K562 (cell line): ENCODE data around the gene GMPR. TPM values are rescaled to one million over a fixed set of nuclear protein-coding genes. Genes with fewer than 3 reads are reported as not detected.

Experiments
- ATF7 ChIP-seq: fragments of 450-650 bp; IDR thresholded peaks from 2 replicates; pipeline ENCODE4 v1.7.1; 2014; ENCODE audit warnings: mild to moderate bottlenecking, moderate library complexity
- DMBX1 ChIP-seq: fragments of 250-450 bp; sonication (Bioruptor Pico); IDR thresholded peaks from 2 replicates; pipeline ENCODE4 v1.8.0; 2022; ENCODE audit warnings: inconsistent platforms, mild to moderate bottlenecking, moderate library complexity, borderline replicate concordance
- HMBOX1 ChIP-seq: sonication (generic); IDR thresholded peaks from 2 replicates; pipeline ENCODE4 v1.6.1; 2016
- IRF2 ChIP-seq: sonication (generic); formaldehyde crosslinking; IDR thresholded peaks from 2 replicates; pipeline ENCODE4 v1.8.1; 2022; ENCODE audit warnings: mild to moderate bottlenecking, missing genetic modification reagents
- IRF9 ChIP-seq: fragments of 450-650 bp; IDR thresholded peaks from 2 replicates; pipeline ENCODE4 v1.6.1; 2016; ENCODE audit warnings: missing biosample characterization, missing genetic modification characterization
- MGA ChIP-seq: fragments of 450-650 bp; IDR thresholded peaks from 2 replicates; pipeline ENCODE4 v1.6.1; 2016; ENCODE audit warnings: mild to moderate bottlenecking, moderate library complexity
- ZFP30 ChIP-seq: fragments of 250-450 bp; sonication (Bioruptor Pico); IDR thresholded peaks from 2 replicates; pipeline ENCODE4 v1.8.0; 2022; ENCODE audit warnings: moderate library complexity, mild to moderate bottlenecking, inconsistent platforms, borderline replicate concordance
- ZNF184 ChIP-seq: sonication (generic); formaldehyde crosslinking; IDR thresholded peaks from 2 replicates; pipeline ENCODE4 v1.5.0; 2020; ENCODE audit warnings: missing genetic modification reagents
- polyA plus RNA-seq, 8 experiments: library from polyadenylated mRNA; depleted of rRNA in 4 of 8; stranded (reverse) in 5 of 8; unstranded in 3 of 8; fragments of >200 nt; fragmentation: Nextera tagmentation in 2 of 8; fragmentation: Illumina TruSeq in 1 of 8; extraction: Ambion mirVana in 2 of 8; extraction: Trizol in 1 of 8; gene quantifications; 2 replicates each; pipeline versions ENCODE4 v1.2.1 to v1.2.3, GENCODE V29; 2011 to 2014; ENCODE audit warnings: inconsistent platforms in 1 of 8, missing spikeins in 1 of 8
- total RNA-seq, 7 experiments: library from RNA; depleted of rRNA in 6 of 7; stranded (reverse); fragments of >200 nt in 6 of 7; fragmentation: Illumina TruSeq in 2 of 7; extraction: Trizol in 2 of 7; gene quantifications; 2 replicates each; pipeline versions ENCODE4 v1.2.1 to v1.2.3, GENCODE V29; 2011 to 2021; ENCODE audit warnings: low replicate concordance in 1 of 7
- TF ChIP-seq, protein P1 (sequence below): fragments of 200-800 bp; sonication (Bioruptor generic); IDR thresholded peaks from 2 replicates; pipeline ENCODE4 v1.6.1; 2017; ENCODE audit warnings: missing genetic modification characterization, missing compliant biosample characterization
- TF ChIP-seq, protein P2 (sequence below): fragments of 450-650 bp; formaldehyde crosslinking; IDR thresholded peaks from 2 replicates; pipeline ENCODE4 v1.4.0; 2020; ENCODE audit warnings: mild to moderate bottlenecking, moderate library complexity

GMPR gene
- total and polyA plus RNA-seq, 9 of the 15 experiments (the other 6 are each of a cell fraction or from before 2014, with no cell fraction given): 34.6 to 83.7 (median 49.8) TPM

- TF ChIP-seq MGA: peak; percentile 98
- peak; percentile 92 for TF ChIP-seq DMBX1 (CRISPR knock-in tag)
- 0 out of 2 replicates have a peak, but pooled peaks have one; percentile 66 for TF ChIP-seq IRF9
- TF ChIP-seq, protein P1, sequence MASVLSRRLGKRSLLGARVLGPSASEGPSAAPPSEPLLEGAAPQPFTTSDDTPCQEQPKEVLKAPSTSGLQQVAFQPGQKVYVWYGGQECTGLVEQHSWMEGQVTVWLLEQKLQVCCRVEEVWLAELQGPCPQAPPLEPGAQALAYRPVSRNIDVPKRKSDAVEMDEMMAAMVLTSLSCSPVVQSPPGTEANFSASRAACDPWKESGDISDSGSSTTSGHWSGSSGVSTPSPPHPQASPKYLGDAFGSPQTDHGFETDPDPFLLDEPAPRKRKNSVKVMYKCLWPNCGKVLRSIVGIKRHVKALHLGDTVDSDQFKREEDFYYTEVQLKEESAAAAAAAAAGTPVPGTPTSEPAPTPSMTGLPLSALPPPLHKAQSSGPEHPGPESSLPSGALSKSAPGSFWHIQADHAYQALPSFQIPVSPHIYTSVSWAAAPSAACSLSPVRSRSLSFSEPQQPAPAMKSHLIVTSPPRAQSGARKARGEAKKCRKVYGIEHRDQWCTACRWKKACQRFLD (CRISPR knock-in tag): peak; percentile 89
- TF ChIP-seq, protein P2, sequence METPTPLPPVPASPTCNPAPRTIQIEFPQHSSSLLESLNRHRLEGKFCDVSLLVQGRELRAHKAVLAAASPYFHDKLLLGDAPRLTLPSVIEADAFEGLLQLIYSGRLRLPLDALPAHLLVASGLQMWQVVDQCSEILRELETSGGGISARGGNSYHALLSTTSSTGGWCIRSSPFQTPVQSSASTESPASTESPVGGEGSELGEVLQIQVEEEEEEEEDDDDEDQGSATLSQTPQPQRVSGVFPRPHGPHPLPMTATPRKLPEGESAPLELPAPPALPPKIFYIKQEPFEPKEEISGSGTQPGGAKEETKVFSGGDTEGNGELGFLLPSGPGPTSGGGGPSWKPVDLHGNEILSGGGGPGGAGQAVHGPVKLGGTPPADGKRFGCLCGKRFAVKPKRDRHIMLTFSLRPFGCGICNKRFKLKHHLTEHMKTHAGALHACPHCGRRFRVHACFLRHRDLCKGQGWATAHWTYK (CRISPR knock-in tag): no peak
- no peak for TF ChIP-seq IRF2 (CRISPR knock-in tag)
- peak; percentile 34; the same call in 1 of the 2 replicates for TF ChIP-seq HMBOX1
- TF ChIP-seq ZNF184: no peak
- peak; percentile 99 for TF ChIP-seq ATF7
- no peak for TF ChIP-seq ZFP30 (CRISPR knock-in tag)
These were observed 84.4 kb downstream of the GMPR start (continued) for GRCh38 chr6:16322666-16323312.
